Activated CD4-positive, alpha-beta T cell treated with anti-CD3 and anti-CD28 coated beads, Interleukin-2, Interleukin-4, amounts not matched to agents 100 ng/mL and 50 ng/mL, durations not matched to agents 16 hours and 8 hours (primary cell): ENCODE data around the gene TBC1D10A.

Experiments
- DNase-seq: peaks from one replicate; pipeline ENCODE4 v3.0.0-alpha.2; 2020; ENCODE audit warnings: low spot score

TBC1D10A gene

GRCh38 chr22:30245985-30246813 lies 80.5 kb downstream of the TBC1D10A start, which contains the start of gene LIF:
Gene LIF (minus strand): TSS chr22:30246759. CDS start chr22:30246695, 64 bp downstream.
- DNase-seq: peak; percentile 80

- DNase-seq: peak; percentile 58
Observed at GRCh38 chr22:30245181-30245984, 81.4 kb downstream of the TBC1D10A start.

- peak; percentile 28 for DNase-seq
Observed at GRCh38 chr22:30244641-30245040, 82.1 kb downstream of the TBC1D10A start.

GRCh38 chr22:30244066-30244465 lies 82.7 kb downstream of the TBC1D10A start:
- peak; percentile 32 for DNase-seq

- DNase-seq: peak; percentile 53
Observed at GRCh38 chr22:30243661-30244060, 83.1 kb downstream of the TBC1D10A start.
